ENCODE results near the gene GFOD2. TPM values are rescaled to one million over a fixed set of nuclear protein-coding genes. Genes with fewer than 3 reads are reported as not detected.

GFOD2 gene
- total and polyA plus RNA-seq, 2 of the 8 experiments (the other 6 are each of a cell fraction or from before 2014, with no cell fraction given), result 21.4 to 33.2 TPM

- Histone ChIP-seq H3K14ac (ENCODE audit: insufficient read length) (no peak overlapping the region), H3K27me3 (replicated peaks in 1 of 4; ENCODE audit: control insufficient read depth in 3 of 4, extremely low read depth in 1 of 4, insufficient read depth in 3 of 4, low read length in 3 of 4) (peaks cover 3 to 46% (median 27%) of the 10 kb centered on the region in 4 experiments; a peak in 6 of 7 replicates), H3K4me2 (ENCODE audit: insufficient read depth in 1 of 2, low read depth in 2 of 2, low read length in 2 of 2) (peak overlapping the region in 1 of 2 experiments; percentile 16; a peak in 1 of 4 replicates), H3K27ac (ENCODE audit: low read depth, low read length) (no peak overlapping the region), H3K4me1 (replicated peaks in 1 of 4; ENCODE audit: control insufficient read depth in 3 of 4, insufficient read depth in 4 of 4, low read length in 3 of 4) (peaks cover 0 to 26% (median 9%) of the 10 kb centered on the region in 4 experiments; a peak in 5 of 7 replicates), H3K79me2 (ENCODE audit: control insufficient read depth in 1 of 2, insufficient read depth in 2 of 2, low read length in 2 of 2) (no peaks in the 10 kb centered on the region), H2BK120ac (replicated peaks; ENCODE audit: low read depth, low read length) (no peak overlapping the region), H4K8ac (ENCODE audit: extremely low read depth, insufficient read depth, low read length) (no peak overlapping the region), H4K5ac (ENCODE audit: insufficient read length, low read depth, low read length) (no peak overlapping the region), H4K20me1 (replicated peaks in 1 of 2; ENCODE audit: control insufficient read depth in 1 of 2, insufficient read depth in 2 of 2, low read length in 2 of 2) (peaks cover 5 to 15% of the 10 kb centered on the region in 2 experiments), H3K4ac (replicated peaks; ENCODE audit: insufficient read length, low read depth, low read length) (no peak overlapping the region), H2AK5ac (ENCODE audit: low read depth, low read length) (no peak overlapping the region), H3K9ac (replicated peaks in 1 of 4; ENCODE audit: extremely low read depth in 1 of 4, low read depth in 3 of 4, low read length in 3 of 4) (no peak overlapping the region), H2BK20ac (ENCODE audit: low read length) (no peak overlapping the region), H2BK5ac (ENCODE audit: low read depth, low read length) (no peak overlapping the region; the same call in 1 of the 2 replicates), H2BK12ac (ENCODE audit: low read depth, low read length) (0 out of 2 replicates have a peak overlapping the region, but pooled peaks have one; percentile 50), H3K79me1 (ENCODE audit: low read depth, low read length) (no peaks in the 10 kb centered on the region), H3K23ac (ENCODE audit: insufficient read length) (no peak overlapping the region), H3K23me2 (ENCODE audit: low read depth, low read length) (peaks cover 11% of the 10 kb centered on the region; the same call in 1 of the 2 replicates), H3K36me3 (ENCODE audit: control insufficient read depth in 2 of 4, insufficient read depth in 4 of 4, low read length in 3 of 4) (no peaks in the 10 kb centered on the region), H3K18ac (ENCODE audit: extremely low read depth, low read length) (no peak overlapping the region), H4K91ac (replicated peaks; ENCODE audit: insufficient read length, low read length) (no peak overlapping the region), H2BK15ac (ENCODE audit: low read length) (no peak overlapping the region), H3K4me3 (ENCODE audit: extremely low read depth in 1 of 4, insufficient read depth in 2 of 4, low read depth in 3 of 4, low read length in 4 of 4) (no peak overlapping the region), H3K56ac (replicated peaks; ENCODE audit: insufficient read length, low read depth, low read length) (no peak overlapping the region), H2AFZ (ENCODE audit: low read length) (no peak overlapping the region), H3K9me3 (ENCODE audit: insufficient read depth in 2 of 2, low read depth in 1 of 2, low read length in 1 of 2) (no peaks in the 10 kb centered on the region)
- POLR2A ChIA-PET (ENCODE audit: partially characterized antibody), result interaction anchor here (1.5 to 3.4 kb wide), 2 partner anchors 10 to 88 kb away, joined by 5 to 13 read pairs; partner anchors contain the start of genes ACD and CTCF
- TF ChIP-seq JUN (IDR thresholded peaks at IDR 0.05; ENCODE audit: low read depth, low read length) (no peak), POLR2A (IDR thresholded peaks at IDR 0.05; ENCODE audit: control extremely low read depth in 1 of 2, low read depth in 2 of 2, low read length in 2 of 2) (no peak)
- FAIRE-seq, result no peak
- CTCF ChIA-PET (ENCODE audit: partially characterized antibody), result interaction anchor here (0.6 to 18.0 kb wide), 10 partner anchors 11 to 280 kb away, joined by 3 to 202 read pairs (median 8); partner anchors contain the start of genes ACD, C16orf86, ENKD1 and PARD6A
- WGBS, 2 experiments (ENCODE audit: extremely low coverage in 1 of 2, insufficient coverage in 1 of 2, insufficient read length in 1 of 2, insufficient replicate concordance in 2 of 2, low coverage in 1 of 2, low lambda C conversion rate in 2 of 2, missing lambda C conversion rate in 1 of 2), result 91% methylated on average over 8 of the region's 8 CpGs; no CpG with 5 or more reads in 1 of the 2 experiments
- no peak for DNase-seq (ENCODE audit: low read depth in 1 of 2, low spot score in 2 of 2)
Observed at GRCh38 chr16:67650023-67650422, 69.1 kb downstream of the GFOD2 start.

Data from H1 (cell line).